Fibroblast of the aortic adventitia (primary cell): Measurements from ENCODE around the gene KCNQ1. TPM values are rescaled to one million over a fixed set of nuclear protein-coding genes. Genes with fewer than 3 reads are reported as not detected.

ENCODE experiments used
- DNase-seq: peaks from one replicate; pipeline ENCODE4 v3.0.0-alpha.2; 2010; ENCODE audit warnings: low read depth
- H3K4me3 ChIP-seq: 2 replicates; pipeline ENCODE4 v1.5.1; 2011; ENCODE audit warnings: low read depth, mild to moderate bottlenecking, control low read depth, low read length, moderate library complexity
- CTCF ChIP-seq: IDR thresholded peaks from 2 replicates; pipeline ENCODE4 v1.5.1; 2011; ENCODE audit warnings: mild to moderate bottlenecking, low read length, control low read depth, inconsistent platforms; ENCODE audit not compliant: insufficient read depth
- total RNA-seq: library from RNA; depleted of rRNA; stranded (reverse); fragments of >200 nt; gene quantifications from 2 replicates; pipeline ENCODE4 v1.2.3, GENCODE V29; 2012; ENCODE audit warnings: low replicate concordance

The KCNQ1 gene
- total RNA-seq, 1 donor = not detected

GRCh38 chr11:2650343-2650867, 205.6 kb downstream of the KCNQ1 start:
- DNase-seq = no peak
- H3K4me3 ChIP-seq = no peak overlapping the region
- TF ChIP-seq CTCF = no peak

- no peak for TF ChIP-seq CTCF
- DNase-seq = no peak
- no peak overlapping the region for H3K4me3 ChIP-seq
Measured at GRCh38 chr11:2651054-2651617, 206.3 kb downstream of the KCNQ1 start.

GRCh38 chr11:2651826-2652271, 207.0 kb downstream of the KCNQ1 start:
- TF ChIP-seq CTCF = no peak
- no peak overlapping the region for H3K4me3 ChIP-seq
- DNase-seq = no peak

GRCh38 chr11:2652333-2653197, 207.8 kb downstream of the KCNQ1 start:
- DNase-seq = no peak
- H3K4me3 ChIP-seq = no peak overlapping the region
- no peak for TF ChIP-seq CTCF

- DNase-seq = no peak
- no peak overlapping the region for H3K4me3 ChIP-seq
- no peak for TF ChIP-seq CTCF
Measured at GRCh38 chr11:2653198-2653551, 208.4 kb downstream of the KCNQ1 start.

GRCh38 chr11:2653930-2654739, 209.3 kb downstream of the KCNQ1 start:
- DNase-seq = no peak
- no peak for TF ChIP-seq CTCF
- H3K4me3 ChIP-seq = no peak overlapping the region
